Measurements from ENCODE around the gene PHF21A. TPM values are rescaled to one million over a fixed set of nuclear protein-coding genes. Genes with fewer than 3 reads are reported as not detected.
A peak's percentile ranks its signal among the peaks of the same experiment; 100 is the strongest.

PHF21A gene
- total and polyA plus RNA-seq, 2 of the 8 experiments (the other 6 are each of a cell fraction or from before 2014, with no cell fraction given): 17.6 to 40.3 TPM

DNA sequence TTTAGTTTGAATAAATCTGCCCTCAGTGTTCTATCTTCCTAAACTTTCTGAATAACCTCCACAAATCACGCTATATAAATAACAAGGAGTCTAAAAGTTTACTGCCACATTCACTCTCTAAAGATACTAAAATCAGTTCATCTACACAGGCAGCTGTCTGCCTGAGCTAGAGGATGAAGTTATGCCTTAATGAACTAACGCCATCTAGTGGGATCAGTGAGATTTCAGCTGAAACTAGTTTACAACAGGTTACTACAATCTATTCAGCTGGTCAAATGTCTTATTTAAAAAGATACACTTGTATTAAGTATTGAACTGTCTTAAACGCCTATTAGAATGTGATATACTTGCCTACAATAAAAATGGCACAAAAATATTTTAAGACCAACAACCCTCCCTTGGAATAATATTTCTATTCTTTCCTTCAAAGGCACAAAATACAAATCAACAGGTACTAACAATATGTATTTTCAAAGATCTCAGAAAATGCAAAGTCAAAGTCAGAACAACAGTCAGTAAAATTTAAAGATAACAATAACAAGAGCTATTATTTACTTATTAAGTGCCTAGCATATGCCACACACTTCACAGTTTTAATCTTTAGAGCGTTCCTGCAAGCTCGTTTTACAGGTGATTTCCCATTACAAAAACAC lies 114.7 kb downstream of the PHF21A start (continued):
- TF ChIP-seq, protein P1, sequence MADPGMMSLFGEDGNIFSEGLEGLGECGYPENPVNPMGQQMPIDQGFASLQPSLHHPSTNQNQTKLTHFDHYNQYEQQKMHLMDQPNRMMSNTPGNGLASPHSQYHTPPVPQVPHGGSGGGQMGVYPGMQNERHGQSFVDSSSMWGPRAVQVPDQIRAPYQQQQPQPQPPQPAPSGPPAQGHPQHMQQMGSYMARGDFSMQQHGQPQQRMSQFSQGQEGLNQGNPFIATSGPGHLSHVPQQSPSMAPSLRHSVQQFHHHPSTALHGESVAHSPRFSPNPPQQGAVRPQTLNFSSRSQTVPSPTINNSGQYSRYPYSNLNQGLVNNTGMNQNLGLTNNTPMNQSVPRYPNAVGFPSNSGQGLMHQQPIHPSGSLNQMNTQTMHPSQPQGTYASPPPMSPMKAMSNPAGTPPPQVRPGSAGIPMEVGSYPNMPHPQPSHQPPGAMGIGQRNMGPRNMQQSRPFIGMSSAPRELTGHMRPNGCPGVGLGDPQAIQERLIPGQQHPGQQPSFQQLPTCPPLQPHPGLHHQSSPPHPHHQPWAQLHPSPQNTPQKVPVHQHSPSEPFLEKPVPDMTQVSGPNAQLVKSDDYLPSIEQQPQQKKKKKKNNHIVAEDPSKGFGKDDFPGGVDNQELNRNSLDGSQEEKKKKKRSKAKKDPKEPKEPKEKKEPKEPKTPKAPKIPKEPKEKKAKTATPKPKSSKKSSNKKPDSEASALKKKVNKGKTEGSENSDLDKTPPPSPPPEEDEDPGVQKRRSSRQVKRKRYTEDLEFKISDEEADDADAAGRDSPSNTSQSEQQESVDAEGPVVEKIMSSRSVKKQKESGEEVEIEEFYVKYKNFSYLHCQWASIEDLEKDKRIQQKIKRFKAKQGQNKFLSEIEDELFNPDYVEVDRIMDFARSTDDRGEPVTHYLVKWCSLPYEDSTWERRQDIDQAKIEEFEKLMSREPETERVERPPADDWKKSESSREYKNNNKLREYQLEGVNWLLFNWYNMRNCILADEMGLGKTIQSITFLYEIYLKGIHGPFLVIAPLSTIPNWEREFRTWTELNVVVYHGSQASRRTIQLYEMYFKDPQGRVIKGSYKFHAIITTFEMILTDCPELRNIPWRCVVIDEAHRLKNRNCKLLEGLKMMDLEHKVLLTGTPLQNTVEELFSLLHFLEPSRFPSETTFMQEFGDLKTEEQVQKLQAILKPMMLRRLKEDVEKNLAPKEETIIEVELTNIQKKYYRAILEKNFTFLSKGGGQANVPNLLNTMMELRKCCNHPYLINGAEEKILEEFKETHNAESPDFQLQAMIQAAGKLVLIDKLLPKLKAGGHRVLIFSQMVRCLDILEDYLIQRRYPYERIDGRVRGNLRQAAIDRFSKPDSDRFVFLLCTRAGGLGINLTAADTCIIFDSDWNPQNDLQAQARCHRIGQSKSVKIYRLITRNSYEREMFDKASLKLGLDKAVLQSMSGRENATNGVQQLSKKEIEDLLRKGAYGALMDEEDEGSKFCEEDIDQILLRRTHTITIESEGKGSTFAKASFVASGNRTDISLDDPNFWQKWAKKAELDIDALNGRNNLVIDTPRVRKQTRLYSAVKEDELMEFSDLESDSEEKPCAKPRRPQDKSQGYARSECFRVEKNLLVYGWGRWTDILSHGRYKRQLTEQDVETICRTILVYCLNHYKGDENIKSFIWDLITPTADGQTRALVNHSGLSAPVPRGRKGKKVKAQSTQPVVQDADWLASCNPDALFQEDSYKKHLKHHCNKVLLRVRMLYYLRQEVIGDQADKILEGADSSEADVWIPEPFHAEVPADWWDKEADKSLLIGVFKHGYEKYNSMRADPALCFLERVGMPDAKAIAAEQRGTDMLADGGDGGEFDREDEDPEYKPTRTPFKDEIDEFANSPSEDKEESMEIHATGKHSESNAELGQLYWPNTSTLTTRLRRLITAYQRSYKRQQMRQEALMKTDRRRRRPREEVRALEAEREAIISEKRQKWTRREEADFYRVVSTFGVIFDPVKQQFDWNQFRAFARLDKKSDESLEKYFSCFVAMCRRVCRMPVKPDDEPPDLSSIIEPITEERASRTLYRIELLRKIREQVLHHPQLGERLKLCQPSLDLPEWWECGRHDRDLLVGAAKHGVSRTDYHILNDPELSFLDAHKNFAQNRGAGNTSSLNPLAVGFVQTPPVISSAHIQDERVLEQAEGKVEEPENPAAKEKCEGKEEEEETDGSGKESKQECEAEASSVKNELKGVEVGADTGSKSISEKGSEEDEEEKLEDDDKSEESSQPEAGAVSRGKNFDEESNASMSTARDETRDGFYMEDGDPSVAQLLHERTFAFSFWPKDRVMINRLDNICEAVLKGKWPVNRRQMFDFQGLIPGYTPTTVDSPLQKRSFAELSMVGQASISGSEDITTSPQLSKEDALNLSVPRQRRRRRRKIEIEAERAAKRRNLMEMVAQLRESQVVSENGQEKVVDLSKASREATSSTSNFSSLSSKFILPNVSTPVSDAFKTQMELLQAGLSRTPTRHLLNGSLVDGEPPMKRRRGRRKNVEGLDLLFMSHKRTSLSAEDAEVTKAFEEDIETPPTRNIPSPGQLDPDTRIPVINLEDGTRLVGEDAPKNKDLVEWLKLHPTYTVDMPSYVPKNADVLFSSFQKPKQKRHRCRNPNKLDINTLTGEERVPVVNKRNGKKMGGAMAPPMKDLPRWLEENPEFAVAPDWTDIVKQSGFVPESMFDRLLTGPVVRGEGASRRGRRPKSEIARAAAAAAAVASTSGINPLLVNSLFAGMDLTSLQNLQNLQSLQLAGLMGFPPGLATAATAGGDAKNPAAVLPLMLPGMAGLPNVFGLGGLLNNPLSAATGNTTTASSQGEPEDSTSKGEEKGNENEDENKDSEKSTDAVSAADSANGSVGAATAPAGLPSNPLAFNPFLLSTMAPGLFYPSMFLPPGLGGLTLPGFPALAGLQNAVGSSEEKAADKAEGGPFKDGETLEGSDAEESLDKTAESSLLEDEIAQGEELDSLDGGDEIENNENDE (IDR thresholded peaks at IDR 0.05; ENCODE audit: insufficient replicate concordance, low read length): no peak
- TF ChIP-seq, protein P2, sequence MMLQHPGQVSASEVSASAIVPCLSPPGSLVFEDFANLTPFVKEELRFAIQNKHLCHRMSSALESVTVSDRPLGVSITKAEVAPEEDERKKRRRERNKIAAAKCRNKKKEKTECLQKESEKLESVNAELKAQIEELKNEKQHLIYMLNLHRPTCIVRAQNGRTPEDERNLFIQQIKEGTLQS (IDR thresholded peaks at IDR 0.05; ENCODE audit: insufficient read depth, low read depth, low read length): no peak
- no peak for TF ChIP-seq ASH2L (IDR thresholded peaks at IDR 0.05; ENCODE audit: low read length)
- no peak for TF ChIP-seq RNF2 (IDR thresholded peaks at IDR 0.05; ENCODE audit: borderline replicate concordance, low read depth, low read length, missing control alignments, poor library complexity, severe bottlenecking)
- TF ChIP-seq PHF8 (conservative IDR thresholded peaks at IDR 0.05; ENCODE audit: low read depth, low read length): no peak
- TF ChIP-seq, protein P3, sequence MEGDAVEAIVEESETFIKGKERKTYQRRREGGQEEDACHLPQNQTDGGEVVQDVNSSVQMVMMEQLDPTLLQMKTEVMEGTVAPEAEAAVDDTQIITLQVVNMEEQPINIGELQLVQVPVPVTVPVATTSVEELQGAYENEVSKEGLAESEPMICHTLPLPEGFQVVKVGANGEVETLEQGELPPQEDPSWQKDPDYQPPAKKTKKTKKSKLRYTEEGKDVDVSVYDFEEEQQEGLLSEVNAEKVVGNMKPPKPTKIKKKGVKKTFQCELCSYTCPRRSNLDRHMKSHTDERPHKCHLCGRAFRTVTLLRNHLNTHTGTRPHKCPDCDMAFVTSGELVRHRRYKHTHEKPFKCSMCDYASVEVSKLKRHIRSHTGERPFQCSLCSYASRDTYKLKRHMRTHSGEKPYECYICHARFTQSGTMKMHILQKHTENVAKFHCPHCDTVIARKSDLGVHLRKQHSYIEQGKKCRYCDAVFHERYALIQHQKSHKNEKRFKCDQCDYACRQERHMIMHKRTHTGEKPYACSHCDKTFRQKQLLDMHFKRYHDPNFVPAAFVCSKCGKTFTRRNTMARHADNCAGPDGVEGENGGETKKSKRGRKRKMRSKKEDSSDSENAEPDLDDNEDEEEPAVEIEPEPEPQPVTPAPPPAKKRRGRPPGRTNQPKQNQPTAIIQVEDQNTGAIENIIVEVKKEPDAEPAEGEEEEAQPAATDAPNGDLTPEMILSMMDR (IDR thresholded peaks at IDR 0.05; ENCODE audit: control extremely low read depth in 1 of 3, insufficient read depth in 1 of 3, low read depth in 1 of 3, low read length in 3 of 3): peak in 2 of 3 experiments; percentile 77 to 79; a peak in 3 of 4 replicates
